ENCODE results near the gene TMEM134.
A peak's percentile ranks its signal among the peaks of the same experiment; 100 is the strongest.
"Not testable (repeated sequence)": the region's sequence is repeated elsewhere in the genome, so short reads cannot be mapped to it uniquely, and the experiment has no call there.

Gene TMEM134

GRCh38 chr11:67489203-67489884, 20.3 kb upstream of the TMEM134 start:
- no peak overlapping the region for H3K4me3 ChIP-seq (ENCODE audit: low read length)
- TF ChIP-seq CTCF (IDR thresholded peaks at IDR 0.05; ENCODE audit: insufficient read depth, low read depth, low read length, missing control alignments) = no peak
- DNase-seq (ENCODE audit: low read depth) = no peak

GRCh38 chr11:67486481-67487195, 17.6 kb upstream of the TMEM134 start:
- TF ChIP-seq CTCF (IDR thresholded peaks at IDR 0.05; ENCODE audit: insufficient read depth, low read depth, low read length, missing control alignments) = no peak
- no peak overlapping the region for H3K4me3 ChIP-seq (ENCODE audit: low read length)
- DNase-seq (ENCODE audit: low read depth) = no peak

GRCh38 chr11:67485873-67486361, 16.9 kb upstream of the TMEM134 start:
- not testable (repeated sequence) for H3K4me3 ChIP-seq (ENCODE audit: low read length)

GRCh38 chr11:67484847-67485311, 15.8 kb upstream of the TMEM134 start:
- TF ChIP-seq CTCF (IDR thresholded peaks at IDR 0.05; ENCODE audit: insufficient read depth, low read depth, low read length, missing control alignments) = no peak
- no peak overlapping the region for H3K4me3 ChIP-seq (ENCODE audit: low read length)
- DNase-seq (ENCODE audit: low read depth) = no peak

More at GRCh38 chr11:67485873-67486361, 16.9 kb upstream of the TMEM134 start:
- DNase-seq (ENCODE audit: low read depth) = peak; percentile 14

- DNase-seq (ENCODE audit: low read depth) = no peak
- TF ChIP-seq CTCF (IDR thresholded peaks at IDR 0.05; ENCODE audit: insufficient read depth, low read depth, low read length, missing control alignments) = no peak
- H3K4me3 ChIP-seq (ENCODE audit: low read length) = peak overlapping the region; percentile 86
These were observed 15.0 kb upstream of the TMEM134 start for GRCh38 chr11:67483831-67484665.

- no peak for TF ChIP-seq CTCF (IDR thresholded peaks at IDR 0.05; ENCODE audit: insufficient read depth, low read depth, low read length, missing control alignments)
- H3K4me3 ChIP-seq (ENCODE audit: low read length) = peak within 1 kb of the TSS; percentile 86
- DNase-seq (ENCODE audit: low read depth) = peak; percentile 98
These were observed 14.1 kb upstream of the TMEM134 start, which contains the start of gene AIP for GRCh38 chr11:67482827-67483798. TSS of gene AIP (plus strand) at chr11:67483026. CDS start at chr11:67483159, 133 bp downstream.
